ENCODE data around the gene CTNND1.
"Not testable (repeated sequence)": the region's sequence is repeated elsewhere in the genome, so short reads cannot be mapped to it uniquely, and the experiment has no call there.

Gene CTNND1

DNA sequence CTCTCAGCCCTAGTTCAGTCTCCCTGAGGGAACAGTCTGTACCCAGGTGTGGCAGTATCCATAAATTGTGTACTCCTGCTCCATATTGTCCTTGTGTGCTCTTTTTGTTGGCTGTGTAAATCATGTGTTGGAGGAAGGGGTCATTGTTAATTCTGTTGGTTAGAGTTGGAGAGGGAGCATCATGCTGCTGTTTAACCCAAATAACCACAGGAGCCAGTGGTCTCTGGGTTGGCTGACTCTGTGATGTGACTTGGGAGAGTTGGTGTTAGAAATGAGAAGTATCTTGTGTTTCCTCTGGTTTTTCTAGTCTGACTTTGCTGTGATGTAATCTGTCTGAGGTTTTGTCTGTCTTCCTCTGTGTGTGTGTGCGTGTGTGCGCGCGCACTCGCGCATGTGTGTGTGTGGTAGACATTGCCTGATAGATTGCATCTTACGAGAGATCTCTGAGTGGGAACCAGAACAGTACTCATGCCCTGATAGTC lies 30.5 kb downstream of the CTNND1 start:
- no peak for DNase-seq

DNA sequence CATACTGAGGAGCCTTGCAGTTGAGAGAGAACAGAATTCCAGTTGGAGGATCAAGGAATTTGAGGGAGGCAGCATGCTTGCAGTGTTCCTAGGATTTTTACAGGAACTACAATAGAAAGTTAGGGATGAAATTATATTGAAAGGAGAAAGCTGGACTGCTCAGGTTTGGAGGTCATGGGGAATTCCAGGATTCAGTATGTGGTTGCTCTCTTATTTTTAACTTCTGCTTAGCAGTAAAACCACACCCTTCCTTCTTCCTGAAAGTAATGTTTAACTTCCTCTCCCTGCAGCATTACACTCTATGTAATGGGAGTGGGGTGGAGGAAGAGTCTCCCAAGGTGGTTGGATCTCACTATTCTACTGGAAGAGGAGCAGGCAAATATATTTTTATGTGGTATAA lies 31.3 kb downstream of the CTNND1 start:
- no peak for DNase-seq

DNA sequence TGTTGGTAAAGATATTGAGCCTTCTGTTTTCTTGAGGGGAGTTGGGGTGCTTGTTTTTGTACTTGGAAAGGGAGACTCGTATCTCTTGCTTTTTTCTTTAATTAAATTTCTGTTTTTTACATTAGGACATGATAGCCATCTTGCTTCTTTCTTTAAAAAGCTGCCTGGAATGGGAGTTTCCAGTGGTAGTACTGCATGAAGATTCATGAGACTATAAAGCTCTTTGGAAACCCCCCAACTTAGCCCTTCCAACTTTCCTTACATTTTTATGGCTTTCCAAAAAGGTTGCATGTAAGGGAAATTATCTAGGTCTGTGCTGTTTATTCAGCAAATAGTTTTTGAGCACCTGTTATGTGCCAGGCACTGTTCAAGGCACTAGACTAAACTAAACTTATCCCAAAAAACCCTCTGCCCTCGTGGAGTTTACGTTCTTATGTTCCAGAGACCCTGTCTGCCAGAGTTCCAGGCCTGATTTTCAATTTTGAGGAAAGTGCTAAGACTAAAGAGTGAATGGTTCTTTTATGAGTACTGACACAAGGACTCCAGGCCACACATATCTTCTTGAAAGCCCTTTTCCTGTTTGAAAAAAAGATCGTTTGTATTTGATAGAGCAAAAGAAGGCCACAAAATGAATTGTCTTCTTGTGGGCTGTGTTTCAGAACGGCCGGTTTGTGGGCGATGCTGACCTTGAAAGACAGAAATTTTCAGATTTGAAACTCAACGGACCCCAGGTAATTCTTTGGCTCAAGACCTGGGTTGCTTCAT lies 31.9 kb downstream of the CTNND1 start:
- no peak for DNase-seq

DNA sequence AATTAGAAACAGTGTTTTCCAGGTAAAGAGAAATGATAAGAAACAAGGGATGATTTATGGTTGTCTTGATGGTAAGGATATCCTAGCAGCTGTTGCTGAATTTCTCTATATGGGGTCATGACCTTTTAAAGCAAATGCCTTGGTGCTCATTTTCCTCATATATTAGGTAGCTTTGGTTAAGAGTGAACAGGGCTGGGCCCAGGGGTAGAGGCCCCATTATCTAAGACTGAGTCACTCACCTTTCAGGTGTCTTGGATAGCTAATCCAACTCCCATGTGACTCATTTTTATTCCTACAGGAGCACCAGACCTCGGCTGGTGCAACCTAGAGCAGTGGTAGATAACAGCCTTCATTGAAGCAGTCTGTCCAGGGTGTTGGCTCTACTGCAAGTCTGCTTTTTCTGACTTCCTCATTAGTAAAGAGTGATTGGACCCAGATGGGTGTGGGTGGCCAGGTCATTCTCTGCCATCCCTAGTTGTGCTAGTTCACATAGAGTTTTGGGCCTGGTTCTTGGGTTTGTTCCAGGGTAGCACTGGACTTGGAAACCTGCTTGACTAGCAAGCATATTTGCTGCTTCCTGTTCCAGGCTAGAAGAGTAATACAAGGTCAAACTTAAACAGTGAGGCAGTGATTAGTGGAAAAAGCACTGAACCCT lies 37.4 kb downstream of the CTNND1 start:
- DNase-seq, result peak; percentile 47

DNA sequence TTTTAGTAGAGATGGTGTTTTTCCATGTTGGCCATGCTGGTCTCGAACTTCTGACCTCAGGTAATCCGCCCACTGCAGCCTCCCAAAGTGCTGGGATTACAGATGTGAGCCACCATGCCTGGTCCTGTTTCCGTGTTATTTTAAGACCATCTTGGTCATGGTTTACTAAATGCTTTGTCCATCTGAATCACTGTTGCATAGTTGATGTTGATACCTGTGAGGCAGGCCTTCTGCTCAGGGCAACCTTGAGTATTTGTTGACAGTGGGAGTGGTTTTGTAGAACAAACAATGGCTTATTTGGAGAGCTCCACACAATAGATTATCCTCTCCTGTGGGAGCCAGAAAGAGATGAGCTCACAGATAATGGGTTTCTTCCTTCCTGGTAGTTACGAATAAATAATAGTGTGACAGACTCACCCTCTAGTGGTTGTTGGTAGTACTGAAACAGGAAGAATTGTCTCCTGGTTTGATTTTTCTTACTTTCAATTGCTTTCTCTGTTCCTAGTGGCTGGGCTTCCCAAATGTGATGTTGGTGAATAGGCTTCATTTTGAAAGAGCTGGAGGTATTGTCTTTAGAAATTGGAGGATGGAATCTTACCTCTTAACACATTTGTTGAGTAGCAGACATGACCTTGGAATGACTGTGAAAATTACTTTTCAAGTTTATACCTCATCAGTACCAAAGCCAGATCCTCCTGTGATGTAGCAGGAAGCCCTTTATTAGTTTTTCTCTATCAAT lies 39.0 kb downstream of the CTNND1 start:
- DNase-seq, result peak; percentile 100

DNA sequence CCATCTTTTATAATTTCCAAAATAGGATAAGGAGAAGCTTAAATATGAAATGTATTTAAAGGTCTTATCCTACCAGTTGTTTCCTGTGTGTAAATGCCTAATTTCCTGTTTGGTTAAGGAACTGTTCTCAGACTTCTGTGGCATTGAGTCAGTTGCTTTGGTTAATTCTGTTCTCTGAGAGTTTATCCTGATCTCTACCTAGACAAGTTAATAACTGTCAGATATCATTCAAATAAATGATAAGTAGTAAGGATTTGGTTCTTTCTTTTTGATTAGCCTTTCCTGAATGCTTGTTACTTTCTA lies 39.5 kb downstream of the CTNND1 start:
- no peak for DNase-seq

DNA sequence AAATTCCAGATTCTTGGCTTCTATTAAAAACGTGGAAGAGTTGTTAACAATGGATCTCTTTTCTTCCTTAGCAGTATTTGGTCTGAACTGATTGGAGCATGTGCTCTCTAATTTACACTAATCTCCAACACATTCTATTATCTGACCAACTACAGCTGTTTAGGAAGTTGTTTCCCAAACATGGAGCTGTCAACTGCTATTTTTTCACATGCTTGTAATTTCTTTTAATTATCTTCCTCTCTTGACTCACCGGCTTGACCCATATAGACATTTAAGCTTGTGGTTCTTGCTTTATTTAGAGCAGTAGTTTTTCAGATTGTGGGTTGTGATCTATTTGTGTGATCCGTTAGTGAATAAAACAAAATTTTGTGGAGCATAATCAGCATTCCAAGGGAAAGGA lies 40.8 kb downstream of the CTNND1 start:
- no peak for DNase-seq

DNA sequence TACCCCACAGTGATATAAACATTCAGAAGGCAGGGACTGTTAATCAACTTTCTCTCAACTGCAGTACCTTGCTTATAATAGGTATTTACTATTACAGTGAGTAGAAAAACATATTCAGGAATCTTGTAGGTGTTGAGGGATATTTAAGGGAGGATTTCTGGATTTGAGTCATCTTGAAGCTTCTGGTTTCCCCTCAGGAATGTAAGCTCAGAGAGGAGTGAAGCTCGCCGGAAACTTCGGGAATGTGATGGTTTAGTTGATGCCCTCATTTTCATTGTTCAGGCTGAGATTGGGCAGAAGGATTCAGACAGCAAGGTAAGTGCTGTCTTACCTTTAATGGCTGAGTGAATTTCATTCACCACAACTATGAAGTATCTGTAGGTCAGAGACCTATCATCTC lies 42.9 kb downstream of the CTNND1 start:
- no peak for DNase-seq

DNA sequence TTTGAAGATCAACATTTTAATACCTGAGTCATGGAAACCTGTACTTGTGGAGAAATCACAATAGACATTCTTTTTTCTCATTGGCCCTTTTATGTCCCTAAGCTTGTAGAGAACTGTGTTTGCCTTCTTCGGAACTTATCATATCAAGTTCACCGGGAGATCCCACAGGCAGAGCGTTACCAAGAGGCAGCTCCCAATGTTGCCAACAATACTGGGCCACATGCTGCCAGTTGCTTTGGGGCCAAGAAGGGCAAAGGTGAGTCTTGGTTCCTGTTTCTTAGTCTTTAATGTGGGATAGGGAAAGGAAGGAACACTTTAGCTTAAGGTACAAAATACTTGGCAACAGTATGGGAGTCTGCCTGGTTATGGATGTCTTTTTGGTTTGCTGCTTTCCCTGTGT lies 44.2 kb downstream of the CTNND1 start:
- no peak for DNase-seq

DNA sequence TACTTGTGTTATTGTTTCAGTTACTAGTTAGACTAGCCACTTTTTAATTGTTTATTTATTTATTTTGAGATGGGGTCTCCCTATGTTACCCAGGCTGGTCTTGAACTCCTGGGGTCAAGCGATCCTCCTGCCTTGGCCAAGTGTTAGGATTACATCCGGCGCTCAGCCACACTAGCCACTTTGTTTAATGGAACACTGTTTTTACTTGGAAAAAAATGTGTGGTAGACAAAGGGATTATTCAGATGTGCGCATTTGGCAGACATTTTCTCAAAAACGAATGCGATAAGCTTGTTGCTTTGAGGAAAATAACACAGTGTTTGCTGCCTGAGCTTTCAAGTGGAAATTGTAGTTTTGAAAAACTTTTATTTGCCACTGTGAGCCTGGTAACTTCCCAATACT lies 51.0 kb downstream of the CTNND1 start:
- no peak for DNase-seq

DNA sequence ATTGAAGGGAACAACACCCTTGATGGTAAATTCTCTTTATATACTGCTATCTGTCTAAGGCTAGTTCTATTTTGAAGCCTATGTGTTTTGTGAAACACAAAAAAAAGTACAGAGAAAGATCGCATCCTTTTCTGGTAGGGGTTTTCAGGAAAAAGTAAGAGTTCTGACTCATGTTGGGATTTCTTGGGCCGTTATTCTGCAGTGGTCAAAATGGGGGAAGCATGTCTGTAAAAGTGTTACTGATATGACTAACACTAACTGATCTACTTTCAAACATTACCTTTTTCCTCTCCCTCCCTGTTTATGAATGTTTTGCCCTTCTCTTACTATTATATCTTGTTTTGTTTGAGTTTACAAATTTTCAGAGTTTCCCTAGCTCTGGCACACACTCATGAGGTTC lies 53.9 kb downstream of the CTNND1 start:
- no peak for DNase-seq

DNA sequence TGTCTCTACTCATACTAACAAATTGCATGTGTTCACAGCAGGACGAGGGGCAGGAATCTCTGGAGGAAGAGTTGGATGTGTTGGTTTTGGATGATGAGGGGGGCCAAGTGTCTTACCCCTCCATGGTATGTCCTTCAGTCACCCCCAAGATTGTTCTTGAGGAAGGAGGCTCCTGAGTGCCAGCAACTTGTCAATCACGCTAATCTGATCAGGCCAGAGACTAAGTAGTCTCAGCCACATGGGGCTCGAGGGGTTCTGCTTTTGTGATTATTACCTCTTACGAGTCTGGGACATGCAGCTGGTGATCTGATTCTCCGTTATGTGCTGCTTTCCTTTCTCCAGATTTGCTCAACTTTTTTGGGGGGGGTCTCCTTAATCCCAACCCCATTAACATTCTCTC lies 54.3 kb downstream of the CTNND1 start:
- no peak for DNase-seq

DNA sequence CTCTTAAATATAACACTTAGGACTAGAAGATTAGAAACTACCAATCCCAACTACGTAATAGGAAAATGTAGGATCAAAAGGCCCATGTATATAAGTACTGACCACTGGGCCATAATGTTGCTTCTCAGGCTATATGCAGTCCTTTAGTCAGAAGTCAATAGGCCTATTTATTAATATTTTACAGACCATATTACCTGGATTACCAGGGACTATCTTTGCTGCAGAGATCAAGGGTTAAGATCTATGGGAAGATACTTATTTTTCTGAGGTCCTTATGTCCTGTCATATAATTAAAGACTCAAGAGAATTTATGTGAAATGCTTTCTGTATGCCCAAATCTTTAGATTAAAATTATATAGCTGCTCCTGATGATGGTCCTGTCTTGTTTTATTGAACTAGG lies 57.2 kb downstream of the CTNND1 start:
- no peak for DNase-seq

DNA sequence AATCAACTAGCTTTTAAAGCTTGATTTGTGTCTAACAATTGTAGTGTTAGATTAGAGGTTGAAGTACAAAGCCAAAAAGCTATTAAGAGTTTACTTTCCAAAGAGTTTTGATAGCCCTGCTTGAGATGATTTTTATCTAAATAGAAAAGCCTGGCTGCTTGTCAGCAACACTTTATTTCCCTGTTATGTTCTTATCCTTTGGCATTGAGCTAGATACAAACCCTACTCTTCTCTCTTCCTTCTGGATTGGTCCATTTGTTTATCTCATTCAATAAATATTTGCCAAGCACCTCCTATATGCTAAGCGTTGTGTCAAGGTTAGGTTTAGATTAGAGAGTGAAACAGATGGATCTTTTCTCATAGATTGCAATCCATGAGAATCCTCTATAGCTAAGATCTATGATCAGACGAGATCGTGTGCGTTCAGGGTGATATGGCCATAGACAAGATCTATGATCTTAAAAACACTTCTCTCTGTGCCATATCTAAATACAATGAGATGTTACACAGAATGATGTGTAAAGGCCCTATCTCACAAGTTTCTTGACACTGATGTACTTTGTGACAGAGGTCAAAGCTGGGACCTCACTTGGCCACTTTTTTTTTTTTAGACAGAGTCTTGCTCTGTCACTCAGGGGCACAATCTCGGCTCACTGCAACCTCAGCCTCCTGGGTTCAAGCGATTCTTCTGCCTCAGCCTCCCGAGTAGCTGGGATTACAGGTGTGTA lies 57.8 kb downstream of the CTNND1 start:
- DNase-seq, result no peak

DNA sequence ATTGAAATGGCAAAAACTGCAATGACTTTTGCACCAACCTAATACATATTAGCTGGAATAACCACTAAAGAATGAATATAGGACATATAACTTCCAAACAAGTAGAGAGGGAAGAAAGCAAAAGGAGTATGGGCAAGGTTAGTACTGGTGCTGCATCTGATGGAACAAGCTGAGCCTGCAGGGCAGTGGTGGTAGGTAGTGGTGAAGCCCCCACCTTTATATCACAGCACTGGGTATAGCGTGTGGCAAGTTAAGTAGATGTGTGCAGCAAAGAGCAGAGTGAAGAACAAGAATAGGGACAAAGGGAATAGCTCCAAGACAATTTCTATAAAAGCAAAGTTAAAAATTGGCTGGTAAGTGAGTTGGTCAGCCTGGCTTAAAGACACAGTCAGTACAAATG lies 62.3 kb downstream of the CTNND1 start:
- DNase-seq, result no peak

DNA sequence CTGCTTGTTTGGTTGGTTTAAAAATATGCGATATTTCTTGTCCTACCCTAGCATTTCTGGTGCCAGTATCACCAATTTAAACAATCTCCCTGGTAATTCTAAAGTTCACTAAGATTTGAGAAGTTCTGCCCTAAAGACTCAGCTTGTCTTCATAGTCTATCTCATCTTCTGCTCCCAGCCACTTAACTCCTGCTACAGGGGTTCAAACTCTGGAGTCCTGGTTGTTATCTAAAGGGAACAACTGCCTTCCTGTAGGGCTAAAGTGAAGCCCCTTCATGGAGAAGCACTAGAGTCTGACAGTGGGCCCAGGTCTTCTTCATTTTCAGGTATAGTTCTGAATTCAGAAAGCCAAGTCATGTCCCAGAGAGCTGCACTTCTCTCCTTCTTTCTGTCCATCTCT lies 73.2 kb downstream of the CTNND1 start:
- DNase-seq, result no peak

DNA sequence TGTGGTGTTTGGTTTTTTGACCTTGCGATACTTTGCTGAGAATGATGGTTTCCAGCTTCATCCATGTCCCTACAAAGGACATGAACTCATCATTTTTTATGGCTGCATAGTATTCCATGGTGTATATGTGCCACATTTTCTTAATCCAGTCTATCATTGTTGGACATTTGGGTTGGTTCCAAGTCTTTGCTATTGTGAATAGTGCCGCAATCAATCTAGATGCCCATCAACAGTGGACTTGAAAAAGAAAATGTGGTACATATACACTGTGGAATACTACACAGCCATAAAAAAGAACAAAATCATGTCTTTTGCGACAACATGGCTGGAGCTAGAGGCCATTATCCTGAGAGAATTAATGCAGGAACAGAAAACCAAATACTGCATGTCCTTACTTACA lies 77.0 kb downstream of the CTNND1 start:
- DNase-seq, result not testable (repeated sequence)

DNA sequence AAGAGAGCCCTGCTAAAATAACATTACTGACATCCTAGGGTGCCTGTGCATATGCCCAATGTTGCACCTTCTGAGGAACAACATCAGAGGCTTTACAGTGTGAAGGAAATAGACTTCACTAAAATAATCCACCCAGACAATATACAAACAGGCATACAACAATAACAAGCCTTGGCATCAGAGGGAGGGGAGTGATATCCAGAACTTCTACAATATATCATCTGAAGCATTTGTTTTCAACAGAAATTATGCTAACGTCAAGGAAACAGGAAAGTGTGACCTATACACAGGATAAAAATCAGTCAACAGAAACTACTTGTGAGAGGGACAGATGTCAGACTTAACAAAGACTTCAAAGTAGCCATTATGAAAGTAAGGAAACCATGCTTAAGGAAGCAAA lies 81.3 kb downstream of the CTNND1 start:
- no peak for DNase-seq

DNA sequence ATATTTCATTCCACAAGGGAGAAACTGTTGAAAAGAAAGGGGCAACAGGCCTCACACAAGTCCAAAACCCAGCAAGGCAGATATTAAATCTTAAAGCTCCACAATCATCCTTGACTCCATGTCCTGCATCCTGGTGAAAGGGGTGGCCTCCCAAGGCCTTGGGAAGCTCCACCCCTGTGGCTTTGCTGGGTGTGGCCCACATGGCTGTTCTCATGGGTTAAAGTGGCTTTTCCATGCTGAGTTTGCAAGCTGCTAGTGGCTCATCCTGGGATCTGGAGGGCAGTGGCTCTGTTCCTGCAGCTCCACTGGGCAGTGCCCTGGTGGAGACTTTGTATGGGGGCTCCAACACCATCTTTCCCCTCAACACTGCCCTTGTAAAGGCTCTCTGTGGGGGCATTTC lies 106.4 kb downstream of the CTNND1 start:
- DNase-seq, result no peak

DNA sequence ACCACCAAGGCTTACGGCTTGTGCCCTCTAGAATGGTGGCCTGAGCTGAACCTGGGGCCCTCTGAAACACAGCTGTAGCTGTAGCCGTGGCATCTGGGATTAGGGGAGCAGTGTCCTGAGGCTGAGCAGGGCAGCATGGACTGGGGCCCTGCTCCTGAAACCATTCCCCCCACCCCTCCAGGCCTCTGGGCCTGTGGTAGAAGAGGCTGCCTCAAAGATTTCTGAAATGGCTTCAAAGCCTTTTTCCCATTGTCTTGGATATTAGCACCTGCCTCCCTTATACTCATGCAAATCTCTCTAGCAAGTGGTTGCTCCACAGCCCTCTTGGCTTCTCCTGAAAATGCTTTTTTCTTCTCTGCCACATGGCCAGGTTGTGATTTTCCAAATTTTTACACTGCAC lies 106.9 kb downstream of the CTNND1 start:
- no peak for DNase-seq
